ENCODE data around the gene RNF38.

GRCh38 chr9:36320466-36320865, 79.6 kb downstream of the RNF38 start:
- TF ChIP-seq CTCF (IDR thresholded peaks at IDR 0.05) (no peak), POLR2AphosphoS5 (IDR thresholded peaks at IDR 0.05) (no peak), POLR2A (IDR thresholded peaks at IDR 0.05) (no peak), EP300 (IDR thresholded peaks at IDR 0.05) (no peak)

Measured in stomach (tissue), 4 donors.